HG03064 (cell line): Measurements from ENCODE around the gene SMG1.

Source experiments
- ATAC-seq: cut with Tn5 transposase; IDR thresholded peaks from one replicate; pipeline ENCODE4 v1.9.1; 2021; ENCODE audit warnings: low read depth; ENCODE audit not compliant: unreplicated experiment

SMG1 gene

DNA sequence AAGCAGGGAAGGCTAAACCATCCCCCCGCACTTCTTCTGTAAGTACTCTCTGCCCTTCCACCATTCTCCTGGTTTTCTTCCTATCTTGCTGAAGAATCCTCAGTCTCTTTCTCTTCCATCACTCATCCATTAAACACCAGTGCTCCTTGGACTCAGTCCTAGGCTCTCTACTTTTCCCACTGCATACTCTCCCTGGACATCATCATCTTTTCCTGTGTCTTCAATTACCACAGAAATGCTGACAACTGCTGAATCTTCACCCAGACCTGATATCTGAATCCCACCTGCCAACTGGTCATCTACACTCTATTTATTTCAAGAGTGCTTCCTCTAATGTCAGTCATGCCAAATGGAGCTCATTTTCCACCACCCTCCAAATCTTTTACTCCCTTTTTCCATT, 71.0 kb downstream of the SMG1 start:
- no peak for ATAC-seq

DNA sequence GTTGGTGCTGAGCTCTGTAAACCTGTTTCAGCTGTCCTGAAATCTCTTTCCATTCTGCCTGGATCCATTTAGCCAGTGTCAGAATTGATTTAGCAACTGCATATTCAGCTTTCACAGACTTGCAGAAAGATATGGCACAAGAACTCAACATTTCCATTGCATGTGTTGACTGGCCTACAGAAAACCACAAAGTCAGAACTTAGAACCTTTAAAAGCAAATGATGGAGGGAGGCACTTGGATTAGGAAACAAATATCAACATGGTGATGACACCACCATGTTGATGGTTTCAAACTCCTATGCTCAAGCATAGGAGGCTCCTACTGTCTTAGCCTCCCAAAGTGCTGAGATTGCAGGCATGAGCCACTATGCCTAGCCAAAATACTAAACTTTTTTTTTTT, 72.5 kb downstream of the SMG1 start:
- no peak for ATAC-seq

DNA sequence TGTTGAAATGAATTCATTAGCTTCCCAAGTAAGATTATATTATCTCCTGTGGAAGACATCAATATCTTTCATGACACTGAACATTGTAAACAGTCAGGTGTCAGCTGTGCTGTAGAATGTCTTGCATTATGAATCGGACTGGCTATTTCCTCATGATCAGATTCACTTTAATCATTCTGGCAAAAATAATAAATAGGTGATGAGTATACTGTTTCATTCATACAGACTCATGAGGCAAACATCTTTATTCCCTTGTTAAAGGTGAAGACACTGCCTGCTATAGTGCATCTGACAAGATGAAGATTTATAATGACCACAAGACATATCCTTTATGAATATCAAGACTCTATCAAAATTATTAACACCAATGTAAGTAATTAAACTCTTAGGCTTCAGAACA, 73.6 kb downstream of the SMG1 start:
- ATAC-seq, result no peak

GRCh38 chr16:18846416-18846815, 79.8 kb downstream of the SMG1 start:
- no peak for ATAC-seq

DNA sequence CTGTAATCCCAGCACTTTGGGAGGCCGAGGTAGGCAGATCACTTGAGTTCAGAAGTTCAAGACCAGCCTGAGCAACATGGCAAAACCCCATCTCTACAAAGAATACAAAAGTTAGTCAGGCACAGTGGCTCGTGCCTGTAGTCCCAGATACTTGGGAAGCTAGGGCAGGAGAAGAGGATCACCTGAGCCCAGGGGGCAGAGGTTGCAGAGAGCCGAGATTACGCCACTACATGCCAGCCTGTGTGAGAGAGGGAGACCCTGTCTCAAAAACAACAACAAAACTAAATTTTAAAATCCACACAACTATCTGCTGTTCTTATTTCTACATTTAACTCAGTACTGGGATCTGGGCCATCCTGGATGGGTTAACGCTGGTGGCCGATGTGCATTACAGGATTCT, 83.6 kb downstream of the SMG1 start:
- ATAC-seq, result no peak

DNA sequence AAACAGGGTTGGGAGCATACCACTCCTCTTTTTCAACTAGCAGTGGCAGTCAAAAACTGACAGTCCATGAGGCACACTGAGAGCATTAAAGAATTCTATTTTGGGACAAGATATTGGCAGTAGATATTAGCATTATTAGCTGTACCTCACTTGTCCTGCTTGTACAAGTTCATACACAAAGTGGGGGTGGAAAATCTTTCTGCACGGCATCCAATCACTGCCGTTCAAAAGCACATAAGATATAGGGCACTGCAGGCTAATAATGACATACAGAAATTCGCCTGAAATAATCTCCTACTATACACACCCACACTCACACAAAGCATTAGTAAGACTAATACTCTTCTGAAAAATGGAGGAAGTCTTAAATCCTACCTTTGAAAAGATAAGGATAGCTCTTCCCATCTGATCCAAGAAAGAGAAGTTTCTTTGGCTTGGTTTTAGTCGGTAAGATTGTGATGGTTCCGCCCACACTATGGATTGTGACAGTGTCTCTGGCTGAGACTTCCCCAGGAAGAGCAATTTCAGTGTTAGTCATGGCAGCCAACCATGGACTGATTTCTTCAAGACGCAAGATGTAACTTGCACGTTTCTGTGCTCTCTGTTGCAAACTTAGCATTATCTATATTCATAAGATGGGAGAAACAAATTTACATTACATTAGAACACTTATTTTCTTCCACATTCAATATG, 84.2 kb downstream of the SMG1 start:
- no peak for ATAC-seq

- ATAC-seq, result no peak
Observed at GRCh38 chr16:18839555-18839954, 86.7 kb downstream of the SMG1 start.

DNA sequence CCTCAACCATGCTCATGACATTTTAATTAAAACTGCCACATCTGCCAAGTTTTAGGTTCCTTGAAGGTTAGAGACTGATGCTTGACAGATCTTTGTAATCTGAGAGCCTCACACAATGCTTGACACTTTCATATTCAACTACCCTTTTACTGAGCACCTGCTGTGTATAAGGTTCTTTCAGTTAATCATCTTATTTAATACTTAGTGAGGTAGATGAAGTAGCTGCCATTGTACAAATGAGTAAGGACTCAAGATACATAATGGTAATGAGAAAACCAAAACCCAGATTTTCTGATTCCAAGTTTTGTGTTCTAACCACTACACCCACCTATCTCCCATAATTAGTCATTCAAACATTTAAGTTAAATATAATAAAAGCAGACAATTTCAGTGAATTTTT, 89.5 kb downstream of the SMG1 start:
- no peak for ATAC-seq

GRCh38 chr16:18834864-18835263, 91.3 kb downstream of the SMG1 start:
- no peak for ATAC-seq

GRCh38 chr16:18833707-18834505, 92.3 kb downstream of the SMG1 start:
- no peak for ATAC-seq

- ATAC-seq, result no peak
Observed at GRCh38 chr16:18832613-18833012, 93.6 kb downstream of the SMG1 start.

DNA sequence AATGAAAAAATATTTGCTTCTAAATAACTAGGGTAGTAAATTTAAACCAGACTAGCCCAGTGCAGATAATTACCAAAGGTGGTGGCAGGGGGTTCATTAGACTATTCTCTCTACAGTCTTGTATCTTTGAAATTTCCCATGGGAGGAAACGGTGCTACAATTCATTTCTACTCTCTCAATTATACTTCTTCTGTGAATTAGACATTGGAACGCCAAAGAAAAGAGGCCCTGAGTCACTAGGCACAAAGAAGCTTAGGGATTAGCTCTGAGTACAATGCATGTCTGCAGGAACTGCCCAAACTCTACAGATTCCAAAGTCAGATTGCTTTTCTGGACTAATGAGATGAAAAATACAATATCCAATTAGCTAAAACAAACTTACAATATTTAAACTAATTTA, 94.2 kb downstream of the SMG1 start:
- ATAC-seq, result no peak

GRCh38 chr16:18829251-18829650, 97.0 kb downstream of the SMG1 start:
- ATAC-seq, result no peak

DNA sequence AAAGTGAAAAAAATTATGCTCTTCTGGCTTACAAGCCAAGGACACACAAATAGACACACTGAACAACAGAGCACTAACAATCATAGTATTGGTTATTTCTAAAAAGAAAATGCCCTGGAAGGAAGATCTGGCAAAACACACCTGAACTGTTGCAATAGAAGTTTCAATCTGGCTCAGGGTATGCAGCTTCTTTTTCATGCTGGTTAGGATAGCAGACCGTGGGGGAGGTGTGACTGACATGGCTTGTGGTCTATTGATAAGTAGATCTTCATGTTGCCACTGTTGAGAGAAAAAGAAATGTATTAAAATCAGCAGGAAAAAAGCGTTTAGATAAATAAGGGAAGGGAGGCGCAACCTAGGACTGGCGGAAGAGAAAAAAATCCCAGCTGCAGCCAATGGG, 98.3 kb downstream of the SMG1 start:
- ATAC-seq, result no peak

DNA sequence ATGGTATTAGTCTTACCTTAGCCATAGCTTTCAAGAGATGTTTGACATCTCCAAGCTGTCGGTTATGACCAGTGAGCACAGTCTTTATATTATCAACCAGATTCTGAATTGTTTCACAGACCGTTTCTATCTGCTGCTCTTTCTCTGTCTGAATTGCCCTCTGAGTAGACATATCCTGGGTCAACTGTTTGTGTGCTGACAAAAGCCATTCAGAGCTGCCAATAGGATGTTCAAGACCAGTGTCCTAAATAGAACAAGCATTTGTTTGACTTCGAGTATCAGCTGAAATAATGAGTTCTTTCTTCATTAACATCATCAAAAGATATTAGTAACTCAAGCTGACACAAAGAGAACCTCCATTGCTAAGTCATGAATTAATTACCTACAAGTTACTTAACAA, 109.9 kb downstream of the SMG1 start:
- ATAC-seq, result no peak

- ATAC-seq, result no peak
Observed at GRCh38 chr16:18811925-18812324, 114.3 kb downstream of the SMG1 start.

GRCh38 chr16:18809165-18809564, 117.0 kb downstream of the SMG1 start:
- no peak for ATAC-seq

GRCh38 chr16:18805257-18805773, 120.9 kb downstream of the SMG1 start:
- no peak for ATAC-seq

DNA sequence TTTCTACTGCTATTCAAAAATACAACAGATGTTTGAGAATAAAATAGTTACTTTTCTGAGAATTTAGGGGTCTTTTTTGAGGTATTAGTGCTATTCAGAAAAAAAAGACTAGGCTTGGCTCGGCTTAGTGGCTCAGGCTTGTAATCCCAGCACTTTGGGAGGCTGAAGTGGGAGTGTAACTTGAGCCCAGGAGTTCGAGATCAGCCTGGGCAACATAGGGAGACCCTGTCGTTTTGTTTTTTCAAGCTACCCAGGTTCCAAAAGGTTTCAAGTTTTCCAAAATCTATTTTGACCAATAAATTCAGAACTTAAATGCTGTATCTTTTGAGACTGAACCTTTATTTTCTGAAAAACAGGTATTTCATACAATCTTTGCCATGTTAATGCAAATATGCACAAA, 121.7 kb downstream of the SMG1 start:
- no peak for ATAC-seq

DNA sequence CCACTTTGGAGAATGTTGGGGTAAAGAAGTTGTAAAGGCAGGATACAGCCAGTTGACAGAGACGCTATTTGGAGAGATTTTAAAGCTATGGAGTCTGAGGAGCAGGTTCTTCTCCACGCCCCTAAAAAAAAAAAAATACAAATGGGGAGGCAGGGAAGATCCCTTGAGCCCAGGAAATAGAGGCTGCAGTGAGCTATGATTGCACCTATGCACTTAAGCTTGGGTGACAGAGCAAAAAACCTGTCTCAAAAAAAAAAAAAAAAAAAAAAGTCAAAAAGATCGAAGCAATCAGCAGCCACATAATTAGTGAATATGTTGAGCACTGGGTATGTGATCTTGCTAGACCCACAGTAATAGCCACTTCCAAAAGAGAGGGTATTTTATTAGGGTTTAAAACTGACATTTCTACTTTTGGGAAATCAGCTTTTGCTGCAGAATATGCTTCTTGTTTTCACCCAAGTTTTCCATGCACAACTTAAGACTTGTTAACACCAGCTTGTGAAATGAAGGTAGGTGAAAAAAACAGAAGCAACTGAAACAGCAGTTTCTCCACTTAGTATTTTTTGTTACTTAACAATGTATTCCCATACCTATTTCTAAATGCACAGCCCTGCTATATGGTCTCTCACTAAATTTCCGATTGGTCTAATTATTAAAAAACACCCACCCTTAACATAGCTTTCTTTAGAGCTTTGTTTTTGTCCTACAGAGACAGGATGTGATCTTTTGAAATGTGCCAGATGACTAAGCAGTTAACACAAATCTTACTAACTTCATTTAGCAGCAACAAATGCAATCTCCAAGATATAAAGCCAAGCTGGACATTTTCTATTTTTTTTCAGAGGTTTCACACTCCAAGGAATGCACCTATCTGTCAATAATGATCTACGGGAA, 122.4 kb downstream of the SMG1 start:
- ATAC-seq, result no peak

DNA sequence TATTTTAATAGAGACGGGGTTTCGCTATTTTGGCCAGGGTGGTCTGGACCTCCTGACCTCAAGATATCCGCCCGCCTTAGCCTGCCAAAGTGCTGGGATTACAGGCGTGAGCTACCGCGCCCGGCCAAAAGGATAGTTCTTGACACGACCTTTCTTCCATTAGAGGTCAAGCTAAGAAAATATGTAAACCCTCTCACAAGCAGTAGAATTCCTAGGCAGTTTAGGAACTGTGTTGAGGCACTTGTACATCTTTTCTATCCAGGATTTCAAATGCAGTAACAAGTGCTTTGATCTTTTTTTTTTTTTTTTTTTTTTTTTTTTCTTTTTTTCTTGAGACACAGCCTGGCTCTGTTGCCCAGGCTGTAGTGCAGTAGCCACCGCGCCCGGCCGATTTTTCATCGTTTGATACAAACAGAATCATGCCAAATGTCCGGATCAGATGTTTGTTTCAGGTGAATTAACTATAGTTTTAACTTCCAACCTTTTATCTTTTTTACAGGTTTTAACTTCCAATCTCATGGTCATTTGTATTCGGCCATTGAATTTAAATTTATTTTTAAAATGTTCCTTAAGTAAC, 123.4 kb downstream of the SMG1 start:
- no peak for ATAC-seq
